Natural killer cell (primary cell): Measurements from ENCODE around the gene SLC8A1. TPM values are rescaled to one million over a fixed set of nuclear protein-coding genes. Genes with fewer than 3 reads are reported as not detected.

Experiments
- ATAC-seq, 3 donors: fragments of 150-1000 bp in 2 of 3; fragments of 200-7000 bp in 1 of 3; cut with Tn5 transposase; 1 replicate in 1 of 3; 2 replicates in 2 of 3; pipeline ENCODE4 v1.10.0; 2021; ENCODE audit warnings: mild to moderate bottlenecking in 2 of 3, moderate library complexity in 2 of 3
- DNase-seq, 2 donors: peaks; one replicate each; pipeline versions ENCODE4 v3.0.0 to v3.0.0-alpha.2; 2013 to 2021; ENCODE audit warnings: mixed read lengths in 1 of 2
- H3K27ac ChIP-seq: one replicate; pipeline ENCODE4 v1.5.1; 2013; ENCODE audit warnings: mild to moderate bottlenecking, low read length
- H3K27me3 ChIP-seq: one replicate; pipeline ENCODE4 v1.6.1; 2013; ENCODE audit warnings: low read length; ENCODE audit not compliant: control insufficient read depth, insufficient read depth
- H3K36me3 ChIP-seq: one replicate; pipeline ENCODE4 v1.6.1; 2013; ENCODE audit warnings: low read length; ENCODE audit not compliant: control insufficient read depth, insufficient read depth
- H3K4me1 ChIP-seq: one replicate; pipeline ENCODE4 v1.6.1; 2013; ENCODE audit warnings: low read length; ENCODE audit not compliant: control insufficient read depth, insufficient read depth
- H3K4me3 ChIP-seq: one replicate; pipeline ENCODE4 v1.5.1; 2013; ENCODE audit warnings: low read length
- H3K9me3 ChIP-seq: one replicate; pipeline ENCODE4 v1.6.1; 2013; ENCODE audit warnings: low read length; ENCODE audit not compliant: control insufficient read depth, insufficient read depth
- H3K27ac Mint-ChIP-seq, 2 donors: one replicate each; pipeline ENCODE4 v1.8.0; 2022; ENCODE audit warnings: mild to moderate bottlenecking in 2 of 2, mixed read lengths in 2 of 2, moderate library complexity in 1 of 2
- H3K27me3 Mint-ChIP-seq, 2 donors: one replicate each; pipeline ENCODE4 v1.8.0; 2022; ENCODE audit warnings: low read depth in 2 of 2, mixed read lengths in 2 of 2
- H3K36me3 Mint-ChIP-seq: one replicate; pipeline ENCODE4 v1.8.0; 2022; ENCODE audit warnings: mixed read lengths
- H3K4me1 Mint-ChIP-seq, 2 donors: one replicate each; pipeline ENCODE4 v1.8.0; 2022; ENCODE audit warnings: mixed read lengths in 2 of 2
- H3K4me3 Mint-ChIP-seq: one replicate; pipeline ENCODE4 v1.8.0; 2022; ENCODE audit warnings: mild to moderate bottlenecking, moderate library complexity, mixed read lengths
- H3K9me3 Mint-ChIP-seq, 2 donors: one replicate each; pipeline ENCODE4 v1.8.0; 2022; ENCODE audit warnings: mixed read lengths in 2 of 2
- WGBS: methylation state at CpG from one replicate; pipeline ENCODE4 v1.1.7; 2013; ENCODE audit warnings: missing lambda C conversion rate; ENCODE audit not compliant: insufficient coverage; 5-methylcytosine and 5-hydroxymethylcytosine counted together
- intact Hi-C: fragments of 100-400 bp; cut with micrococcal nuclease; formaldehyde crosslinking; loops from one replicate; pipeline ENCODE4 v1.14.2; 2022
- total RNA-seq, 4 donors: library from RNA; stranded (reverse); fragments of 120-200 nt in 1 of 4; gene quantifications; one replicate each; pipeline versions ENCODE4 v1.2.3 to v1.2.4, GENCODE V29; 2013 to 2022
- TF ChIP-seq, protein P1 (sequence below): fragments of 200-600 bp; IDR thresholded peaks from one replicate; pipeline ENCODE4 v1.8.0; 2022; ENCODE audit warnings: antibody characterized with exemption

SLC8A1 gene
- total RNA-seq, 3 donors from 2014 or later (not counting 1 experiment from before 2014, with no cell fraction given): 1.4 to 4.7 (median 3.6) TPM

- Histone ChIP-seq H3K4me3 (no peak overlapping the region), H3K4me1 (no peaks in the 10 kb centered on the region), H3K27ac (no peak overlapping the region), H3K9me3 (no peaks in the 10 kb centered on the region), H3K36me3 (no peaks in the 10 kb centered on the region), H3K27me3 (no peaks in the 10 kb centered on the region)
- Mint-ChIP-seq H3K4me3 (no peak overlapping the region), H3K4me1 (no peaks in the 10 kb centered on the region), H3K9me3 (peaks cover 2 to 6% of the 10 kb centered on the region in 2 donors), H3K27ac (no peak overlapping the region), H3K27me3 (no peaks in the 10 kb centered on the region), H3K36me3 (no peaks in the 10 kb centered on the region)
- DNase-seq: no peak
- intact Hi-C loops: no loop called here
- 70% methylated on average over 8 of the region's 8 CpGs for WGBS
- ATAC-seq: no peak
- TF ChIP-seq, protein P1, sequence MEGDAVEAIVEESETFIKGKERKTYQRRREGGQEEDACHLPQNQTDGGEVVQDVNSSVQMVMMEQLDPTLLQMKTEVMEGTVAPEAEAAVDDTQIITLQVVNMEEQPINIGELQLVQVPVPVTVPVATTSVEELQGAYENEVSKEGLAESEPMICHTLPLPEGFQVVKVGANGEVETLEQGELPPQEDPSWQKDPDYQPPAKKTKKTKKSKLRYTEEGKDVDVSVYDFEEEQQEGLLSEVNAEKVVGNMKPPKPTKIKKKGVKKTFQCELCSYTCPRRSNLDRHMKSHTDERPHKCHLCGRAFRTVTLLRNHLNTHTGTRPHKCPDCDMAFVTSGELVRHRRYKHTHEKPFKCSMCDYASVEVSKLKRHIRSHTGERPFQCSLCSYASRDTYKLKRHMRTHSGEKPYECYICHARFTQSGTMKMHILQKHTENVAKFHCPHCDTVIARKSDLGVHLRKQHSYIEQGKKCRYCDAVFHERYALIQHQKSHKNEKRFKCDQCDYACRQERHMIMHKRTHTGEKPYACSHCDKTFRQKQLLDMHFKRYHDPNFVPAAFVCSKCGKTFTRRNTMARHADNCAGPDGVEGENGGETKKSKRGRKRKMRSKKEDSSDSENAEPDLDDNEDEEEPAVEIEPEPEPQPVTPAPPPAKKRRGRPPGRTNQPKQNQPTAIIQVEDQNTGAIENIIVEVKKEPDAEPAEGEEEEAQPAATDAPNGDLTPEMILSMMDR: no peak
These were observed 93.1 kb downstream of the SLC8A1 start for GRCh38 chr2:40358783-40359182.

DNA sequence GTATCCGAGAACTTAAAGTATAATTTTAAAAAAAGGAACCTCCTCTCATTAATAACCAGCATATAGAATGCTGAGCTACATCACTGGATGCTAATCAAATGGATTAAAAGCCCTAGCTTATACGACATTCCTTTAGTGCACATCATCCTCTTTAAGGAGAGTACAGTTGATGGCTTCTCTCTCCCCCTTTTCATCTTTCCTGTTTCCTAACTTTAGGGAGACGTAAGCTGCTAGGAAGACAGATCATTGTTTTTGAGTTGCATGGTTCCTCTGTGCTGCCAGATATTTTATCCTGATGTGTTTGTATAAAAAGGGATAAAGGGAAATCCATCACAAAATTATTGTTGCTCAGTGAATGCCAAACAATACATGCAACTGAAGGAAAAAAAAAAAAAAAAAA, 94.2 kb downstream of the SLC8A1 start:
- no peak overlapping the region for H3K27ac Mint-ChIP-seq
- ATAC-seq: no peak
- Histone ChIP-seq H3K27me3 (no peaks in the 10 kb centered on the region), H3K4me1 (no peaks in the 10 kb centered on the region), H3K4me3 (no peak overlapping the region), H3K27ac (no peak overlapping the region), H3K9me3 (no peaks in the 10 kb centered on the region), H3K36me3 (no peaks in the 10 kb centered on the region)
- H3K4me1 Mint-ChIP-seq: no peaks in the 10 kb centered on the region
- no peak for DNase-seq
- H3K36me3 Mint-ChIP-seq: no peaks in the 10 kb centered on the region
- H3K4me3 Mint-ChIP-seq: no peak overlapping the region
- no peaks in the 10 kb centered on the region for H3K27me3 Mint-ChIP-seq
- 84% methylated on average over 3 of the region's 3 CpGs for WGBS
- intact Hi-C loops: no loop called here
- TF ChIP-seq, protein P1: no peak
- peaks cover 2 to 6% of the 10 kb centered on the region in 2 donors for H3K9me3 Mint-ChIP-seq

GRCh38 chr2:40355451-40355850, 96.4 kb downstream of the SLC8A1 start:
- TF ChIP-seq, protein P1: no peak
- Histone ChIP-seq H3K27ac (no peak overlapping the region), H3K9me3 (no peaks in the 10 kb centered on the region), H3K27me3 (no peaks in the 10 kb centered on the region), H3K4me3 (no peak overlapping the region), H3K4me1 (no peaks in the 10 kb centered on the region), H3K36me3 (no peaks in the 10 kb centered on the region)
- WGBS: 92% methylated on average over 3 of the region's 3 CpGs
- H3K4me3 Mint-ChIP-seq: no peak overlapping the region
- H3K36me3 Mint-ChIP-seq: no peaks in the 10 kb centered on the region
- intact Hi-C loops: no loop called here
- no peak overlapping the region for H3K27ac Mint-ChIP-seq
- no peaks in the 10 kb centered on the region for H3K27me3 Mint-ChIP-seq
- ATAC-seq: no peak
- H3K4me1 Mint-ChIP-seq: no peaks in the 10 kb centered on the region
- DNase-seq: no peak
- H3K9me3 Mint-ChIP-seq: peaks cover 2 to 9% of the 10 kb centered on the region in 2 donors

GRCh38 chr2:40353231-40353630, 98.7 kb downstream of the SLC8A1 start:
- WGBS: 93% methylated on average over 5 of the region's 5 CpGs
- no peaks in the 10 kb centered on the region for H3K9me3 ChIP-seq
- no peak overlapping the region for H3K27ac ChIP-seq
- no peaks in the 10 kb centered on the region for H3K36me3 ChIP-seq
- H3K27ac Mint-ChIP-seq: no peak overlapping the region
- H3K27me3 ChIP-seq: no peaks in the 10 kb centered on the region
- no peaks in the 10 kb centered on the region for H3K27me3 Mint-ChIP-seq
- no peak overlapping the region for H3K4me3 Mint-ChIP-seq
- H3K9me3 Mint-ChIP-seq: peaks cover 0 to 4% of the 10 kb centered on the region in 2 donors
- DNase-seq: no peak
- H3K36me3 Mint-ChIP-seq: no peaks in the 10 kb centered on the region
- intact Hi-C loops: no loop called here
- H3K4me1 Mint-ChIP-seq: no peaks in the 10 kb centered on the region
- no peak overlapping the region for H3K4me3 ChIP-seq
- ATAC-seq: no peak
- TF ChIP-seq, protein P1: no peak
- no peaks in the 10 kb centered on the region for H3K4me1 ChIP-seq
